ENCODE results near the gene MYZAP.

Gene MYZAP

DNA sequence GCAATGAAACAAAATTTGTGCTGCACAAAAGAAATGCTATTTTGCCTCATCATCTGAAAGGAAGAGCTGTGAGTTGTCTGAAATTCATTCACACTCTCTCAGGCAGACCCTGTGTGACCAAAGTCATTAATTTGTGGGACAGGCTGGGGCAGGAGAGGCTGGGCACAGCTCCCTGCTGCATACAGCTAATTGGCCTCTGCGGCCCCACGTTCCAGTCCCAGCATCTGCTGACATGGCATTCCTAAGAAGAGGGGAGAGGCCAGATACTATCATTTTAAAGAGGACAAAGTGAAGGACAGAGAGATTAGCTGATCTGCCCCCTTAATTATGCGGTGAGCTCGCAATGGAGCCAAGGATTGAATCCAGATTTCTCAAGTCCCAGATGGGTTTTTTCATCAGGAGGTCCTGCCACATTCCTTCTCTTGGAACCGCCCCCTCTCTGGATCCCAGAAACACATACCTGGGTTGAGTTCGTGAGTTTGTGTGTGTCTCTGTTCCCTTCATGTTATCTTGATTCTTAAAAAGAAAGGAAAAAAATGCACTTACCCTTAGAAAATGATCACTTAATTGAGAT, 139.9 kb downstream of the MYZAP start:
- no peak for DNase-seq (ENCODE audit: low read depth)
- no peak overlapping the region for H3K4me3 ChIP-seq (ENCODE audit: control insufficient read depth, low read depth, low read length)
- TF ChIP-seq, protein P1, sequence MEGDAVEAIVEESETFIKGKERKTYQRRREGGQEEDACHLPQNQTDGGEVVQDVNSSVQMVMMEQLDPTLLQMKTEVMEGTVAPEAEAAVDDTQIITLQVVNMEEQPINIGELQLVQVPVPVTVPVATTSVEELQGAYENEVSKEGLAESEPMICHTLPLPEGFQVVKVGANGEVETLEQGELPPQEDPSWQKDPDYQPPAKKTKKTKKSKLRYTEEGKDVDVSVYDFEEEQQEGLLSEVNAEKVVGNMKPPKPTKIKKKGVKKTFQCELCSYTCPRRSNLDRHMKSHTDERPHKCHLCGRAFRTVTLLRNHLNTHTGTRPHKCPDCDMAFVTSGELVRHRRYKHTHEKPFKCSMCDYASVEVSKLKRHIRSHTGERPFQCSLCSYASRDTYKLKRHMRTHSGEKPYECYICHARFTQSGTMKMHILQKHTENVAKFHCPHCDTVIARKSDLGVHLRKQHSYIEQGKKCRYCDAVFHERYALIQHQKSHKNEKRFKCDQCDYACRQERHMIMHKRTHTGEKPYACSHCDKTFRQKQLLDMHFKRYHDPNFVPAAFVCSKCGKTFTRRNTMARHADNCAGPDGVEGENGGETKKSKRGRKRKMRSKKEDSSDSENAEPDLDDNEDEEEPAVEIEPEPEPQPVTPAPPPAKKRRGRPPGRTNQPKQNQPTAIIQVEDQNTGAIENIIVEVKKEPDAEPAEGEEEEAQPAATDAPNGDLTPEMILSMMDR (conservative IDR thresholded peaks at IDR 0.05; ENCODE audit: control insufficient read depth, insufficient read depth, low read depth, low read length), result no peak

DNA sequence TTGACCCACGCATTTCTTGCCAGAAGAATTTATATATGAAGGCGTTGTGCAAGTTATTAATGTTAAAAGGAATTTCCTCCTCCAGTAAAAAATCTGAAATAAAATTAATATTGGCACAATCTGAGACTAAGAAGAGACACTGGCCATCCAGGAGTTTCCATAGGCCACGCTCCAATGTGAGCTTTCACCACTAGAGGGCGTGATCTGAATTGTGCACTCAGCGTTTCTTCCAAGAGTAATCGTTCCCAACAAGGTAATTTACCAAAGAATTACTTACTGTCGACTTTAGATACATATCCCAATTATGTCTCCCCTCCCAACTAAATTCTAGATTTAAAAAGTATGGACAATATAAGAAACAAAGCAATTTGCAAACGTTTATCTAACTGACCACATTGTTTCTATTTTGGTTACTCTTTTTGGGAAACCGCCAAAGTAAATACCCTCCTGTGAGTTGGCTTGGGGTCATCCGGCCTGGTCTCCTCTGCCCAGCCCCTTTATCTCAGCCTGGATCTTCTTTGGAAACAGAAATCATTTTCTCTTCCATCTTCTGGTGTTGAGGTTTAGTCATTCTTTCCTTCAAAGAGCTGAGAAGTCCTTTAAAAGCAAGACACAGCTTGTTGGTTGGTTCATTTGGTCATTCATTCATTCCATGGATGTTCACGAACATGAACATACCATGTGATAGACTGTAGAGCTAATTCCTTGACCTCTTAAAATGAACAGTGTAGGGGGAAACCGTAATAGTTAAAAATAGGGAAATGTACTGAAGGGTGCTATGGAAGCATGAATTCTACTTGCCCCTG, 141.0 kb downstream of the MYZAP start:
- no peak overlapping the region for H3K4me3 ChIP-seq (ENCODE audit: control insufficient read depth, low read depth, low read length)
- TF ChIP-seq, protein P1 (conservative IDR thresholded peaks at IDR 0.05; ENCODE audit: control insufficient read depth, insufficient read depth, low read depth, low read length), result peak; percentile 95
- peak; percentile 68 for DNase-seq (ENCODE audit: low read depth)

DNA sequence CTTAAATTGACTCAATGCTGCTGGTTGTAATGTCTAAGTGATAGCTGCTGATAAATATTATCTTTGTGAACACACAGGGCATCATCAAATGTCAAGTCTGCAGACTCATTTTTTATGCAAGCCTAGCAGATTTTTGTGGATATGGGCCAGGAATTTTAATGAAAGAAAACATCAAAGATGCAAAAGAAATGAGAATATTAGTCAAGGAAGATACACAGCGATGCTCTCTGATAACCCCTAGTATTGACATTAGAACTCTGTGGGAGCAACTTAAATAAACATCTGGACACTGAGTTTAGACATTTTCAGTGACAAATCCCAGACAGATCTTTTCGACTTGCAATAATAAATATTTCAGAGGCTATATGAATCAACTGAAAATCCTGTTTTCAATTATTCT, 143.2 kb downstream of the MYZAP start:
- TF ChIP-seq, protein P1 (conservative IDR thresholded peaks at IDR 0.05; ENCODE audit: control insufficient read depth, insufficient read depth, low read depth, low read length), result no peak
- DNase-seq (ENCODE audit: low read depth), result no peak
- no peak overlapping the region for H3K4me3 ChIP-seq (ENCODE audit: control insufficient read depth, low read depth, low read length)

Measured in fibroblast of mammary gland (primary cell).